Peyer's patch (tissue), 4 donors: ENCODE measurements around the gene NOX4. TPM values are rescaled to one million over a fixed set of nuclear protein-coding genes. Genes with fewer than 3 reads are reported as not detected.
"Not testable (repeated sequence)": the region's sequence is repeated elsewhere in the genome, so short reads cannot be mapped to it uniquely, and the experiment has no call there.

Experiments
- DNase-seq, 3 donors: peaks; one replicate each; pipeline ENCODE4 v3.0.0-alpha.2; 2017 to 2019
- H3K27ac ChIP-seq, 4 donors: fragments of 200-600 bp; sonication (generic); one replicate each; pipeline ENCODE4 v1.5.1; 2016 to 2019
- H3K27me3 ChIP-seq, 2 donors: fragments of 200-600 bp; sonication (generic); one replicate each; pipeline ENCODE4 v1.5.1; 2019
- H3K36me3 ChIP-seq, 3 donors: fragments of 200-600 bp; sonication (generic); one replicate each; pipeline ENCODE4 v1.5.1; 2016 to 2019
- H3K4me1 ChIP-seq, 4 donors: fragments of 200-600 bp; sonication (generic); one replicate each; pipeline ENCODE4 v1.5.1; 2016 to 2019
- H3K4me3 ChIP-seq, 4 donors: fragments of 200-600 bp; sonication (generic); 1 replicate in 3 of 4; 2 replicates in 1 of 4; pipeline ENCODE4 v1.5.1; 2016 to 2019; ENCODE audit warnings: mild to moderate bottlenecking in 1 of 4
- H3K9me3 ChIP-seq, 4 donors: fragments of 200-600 bp; sonication (generic); one replicate each; pipeline ENCODE4 v1.5.1; 2016 to 2019; ENCODE audit warnings: mild to moderate bottlenecking in 1 of 4
- CTCF ChIP-seq, 6 experiments: fragments of 450-650 bp in 4 of 6; fragments of 200-600 bp in 2 of 6; sonication (generic) in 1 of 6; IDR thresholded peaks; one replicate each; pipeline ENCODE4 v1.5.1; 2017 to 2019; ENCODE audit warnings: antibody characterized with exemption in 6 of 6, mild to moderate bottlenecking in 3 of 6, moderate library complexity in 1 of 6
- POLR2A ChIP-seq, 2 donors: fragments of 450-650 bp; IDR thresholded peaks; one replicate each; pipeline ENCODE4 v1.5.1; 2017; ENCODE audit warnings: antibody characterized with exemption in 2 of 2, mild to moderate bottlenecking in 2 of 2, moderate library complexity in 2 of 2
- total RNA-seq, 4 donors: library from RNA; depleted of rRNA; stranded (reverse); fragments of >200 nt; gene quantifications; one replicate each; pipeline ENCODE4 v1.1.0, GENCODE V29; 2016

NOX4 gene
- total RNA-seq, 4 donors from 2014 or later: 0.80 to 2.5 TPM; not detected in 2

- Histone ChIP-seq H3K36me3 (no peaks in the 10 kb centered on the region), H3K4me3 (no peak overlapping the region), H3K27me3 (no peaks in the 10 kb centered on the region), H3K27ac (no peak overlapping the region), H3K9me3 (no peaks in the 10 kb centered on the region), H3K4me1 (no peaks in the 10 kb centered on the region)
- no peak for DNase-seq
- no peak for TF ChIP-seq POLR2A (IDR thresholded peaks at IDR 0.05)
- TF ChIP-seq CTCF (IDR thresholded peaks at IDR 0.05): no peak
Measured at GRCh38 chr11:89381094-89381493, 110.1 kb downstream of the NOX4 start.

GRCh38 chr11:89379976-89380771, 111.0 kb downstream of the NOX4 start:
- not testable (repeated sequence) for H3K27ac ChIP-seq, DNase-seq, H3K9me3 ChIP-seq, H3K36me3 ChIP-seq, H3K4me3 ChIP-seq, H3K4me1 ChIP-seq, H3K27me3 ChIP-seq

- H3K27me3 ChIP-seq, DNase-seq, H3K27ac ChIP-seq, H3K36me3 ChIP-seq, H3K4me3 ChIP-seq, H3K4me1 ChIP-seq, H3K9me3 ChIP-seq: not testable (repeated sequence)
Measured at GRCh38 chr11:89378986-89379385, 112.2 kb downstream of the NOX4 start.

- not testable (repeated sequence) for H3K27me3 ChIP-seq, DNase-seq, H3K9me3 ChIP-seq, H3K27ac ChIP-seq, H3K4me1 ChIP-seq, H3K4me3 ChIP-seq, H3K36me3 ChIP-seq
Measured at GRCh38 chr11:89369356-89369755, 121.8 kb downstream of the NOX4 start.

GRCh38 chr11:89364856-89365255, 126.3 kb downstream of the NOX4 start:
- H3K4me3 ChIP-seq, H3K27me3 ChIP-seq, H3K4me1 ChIP-seq: not testable (repeated sequence)

GRCh38 chr11:89361734-89362133, 129.4 kb downstream of the NOX4 start:
- Histone ChIP-seq H3K36me3 (no peaks in the 10 kb centered on the region), H3K4me1 (no peaks in the 10 kb centered on the region), H3K9me3 (no peaks in the 10 kb centered on the region), H3K27ac (no peak overlapping the region), H3K4me3 (no peak overlapping the region), H3K27me3 (no peaks in the 10 kb centered on the region)
- no peak for DNase-seq
- no peak for TF ChIP-seq POLR2A (IDR thresholded peaks at IDR 0.05)
- TF ChIP-seq CTCF (IDR thresholded peaks at IDR 0.05): no peak

More at GRCh38 chr11:89364856-89365255, 126.3 kb downstream of the NOX4 start:
- not testable (repeated sequence) for H3K27ac ChIP-seq, H3K9me3 ChIP-seq, H3K36me3 ChIP-seq, DNase-seq

GRCh38 chr11:89359208-89359607, 132.0 kb downstream of the NOX4 start:
- not testable (repeated sequence) for H3K4me3 ChIP-seq, H3K27ac ChIP-seq, H3K9me3 ChIP-seq, H3K27me3 ChIP-seq, H3K36me3 ChIP-seq, DNase-seq, H3K4me1 ChIP-seq

GRCh38 chr11:89358761-89359160, 132.4 kb downstream of the NOX4 start:
- Histone ChIP-seq H3K4me3 (no peak overlapping the region), H3K27ac (no peak overlapping the region), H3K36me3 (no peaks in the 10 kb centered on the region), H3K27me3 (no peaks in the 10 kb centered on the region), H3K9me3 (no peaks in the 10 kb centered on the region), H3K4me1 (no peaks in the 10 kb centered on the region)
- DNase-seq: no peak
- TF ChIP-seq CTCF (IDR thresholded peaks at IDR 0.05) (no peak), POLR2A (IDR thresholded peaks at IDR 0.05) (no peak)
